Kidney (tissue), 14 donors: ENCODE data around the gene CHST7. TPM values are rescaled to one million over a fixed set of nuclear protein-coding genes. Genes with fewer than 3 reads are reported as not detected.

Experiments
- DNase-seq, 5 donors: peaks; one replicate each; pipeline ENCODE4 v3.0.0-alpha.2; 2013 to 2020
- FAIRE-seq: peaks from 2 replicates; lab custom pipeline; 2012; peaks lifted over from hg19 to GRCh38; lab: Jason Lieb, UNC
- H3K27ac ChIP-seq, 2 donors: one replicate each; pipeline ENCODE4 v1.7.0; 2013; ENCODE audit warnings: low read depth in 2 of 2, low read length in 2 of 2, inconsistent platforms in 1 of 2
- H3K27me3 ChIP-seq: one replicate; pipeline ENCODE4 v1.7.1; 2013; ENCODE audit warnings: low read length, inconsistent platforms; ENCODE audit not compliant: control insufficient read depth, insufficient read depth
- H3K36me3 ChIP-seq, 3 donors: one replicate each; pipeline versions ENCODE4 v1.7.0 to v1.7.1; 2013; ENCODE audit warnings: low read length in 3 of 3, control low read depth in 1 of 3, inconsistent platforms in 1 of 3; ENCODE audit not compliant: insufficient read depth in 3 of 3, control insufficient read depth in 2 of 3
- H3K4me1 ChIP-seq, 3 donors: one replicate each; pipeline versions ENCODE4 v1.7.0 to v1.7.1; 2013; ENCODE audit warnings: low read length in 3 of 3, inconsistent platforms in 1 of 3, low read depth in 1 of 3; ENCODE audit not compliant: control insufficient read depth in 2 of 3, insufficient read depth in 2 of 3
- H3K4me3 ChIP-seq, 3 donors: one replicate each; pipeline versions ENCODE4 v1.7.0 to v1.8.1; 2013; ENCODE audit warnings: low read length in 3 of 3, control low read depth in 1 of 3, inconsistent platforms in 1 of 3
- H3K9ac ChIP-seq, 3 donors: one replicate each; pipeline versions ENCODE4 v1.7.0 to v1.7.1; 2013; ENCODE audit warnings: low read length in 3 of 3, control low read depth in 1 of 3, inconsistent platforms in 1 of 3
- H3K9me3 ChIP-seq, 3 donors: one replicate each; pipeline versions ENCODE4 v1.7.0 to v1.7.1; 2013; ENCODE audit warnings: low read length in 3 of 3, control low read depth in 1 of 3, inconsistent platforms in 1 of 3; ENCODE audit not compliant: control insufficient read depth in 2 of 3, insufficient read depth in 1 of 3
- intact Hi-C: fragments of 100-400 bp; cut with DNase I; formaldehyde crosslinking; loops from one replicate; pipeline ENCODE4 v1.11.1; 2022
- polyA plus RNA-seq: library from polyadenylated mRNA; stranded (reverse); fragments of 350-450 nt; fragmentation: Illumina TruSeq; extraction: RNeasy Lipid Tissue Mini Kit (QIAGEN cat#74804); gene quantifications from one replicate; pipeline ENCODE4 v1.2.3, GENCODE V29; 2014; ENCODE audit warnings: low read depth, low replicate concordance; ENCODE audit not compliant: insufficient read depth
- total RNA-seq: library from RNA; stranded (reverse); fragmentation: NEBNext Ultra II Directional; extraction: Animal tissue kit (Norgen Biotek cat#: 25700); gene quantifications from one replicate; pipeline ENCODE4 v1.2.1, GENCODE V29; 2021
- TF ChIP-seq, protein P1 (sequence below): IDR thresholded peaks from 3 replicates; pipeline ENCODE4 v1.5.1; 2012; ENCODE audit warnings: mild to moderate bottlenecking, moderate library complexity, borderline replicate concordance; ENCODE audit not compliant: insufficient read depth; ENCODE audit errors: extremely low read depth
- donor health status: control.
- donor health status: control.
- donor health status: control.
- donor health status: control.
- donor health status: control.
- donor health status: DM: yes; HTN: yes; CAD: no.
- donor health status: Normal renal cell carcinoma (clear cell type).

The CHST7 gene
- total and polyA plus RNA-seq, 2 donors from 2014 or later: 2.0 to 9.0 TPM

DNA sequence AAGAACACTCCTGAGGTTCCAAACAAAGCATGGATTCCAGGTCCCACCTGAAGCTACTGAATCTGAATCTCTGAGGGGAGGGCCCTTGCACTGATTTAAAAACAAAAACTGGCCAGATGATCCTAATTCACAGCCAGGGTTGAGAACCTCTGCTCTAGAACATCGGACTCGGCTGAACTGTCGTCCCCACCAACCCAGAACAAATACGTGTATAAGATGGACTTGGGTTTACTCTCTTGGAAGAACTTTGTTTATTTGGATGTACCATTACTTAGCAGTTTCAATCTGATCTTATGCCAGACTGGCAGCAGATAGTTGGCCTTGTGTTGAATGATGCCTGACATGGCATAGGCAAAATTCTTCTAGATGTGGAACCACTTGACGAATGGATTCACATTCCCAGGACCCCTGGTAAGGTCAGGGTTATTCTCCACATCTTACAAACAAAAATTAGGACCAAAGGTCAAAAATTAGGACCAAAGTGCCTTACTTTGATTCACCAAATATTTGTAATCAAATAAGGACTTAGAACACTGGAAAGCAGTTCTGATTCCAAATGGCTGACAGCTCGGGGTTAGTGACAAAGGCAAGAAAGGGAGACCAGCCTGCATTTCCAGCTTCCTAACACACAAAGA, 29.0 kb downstream of the CHST7 start:
- no peak for FAIRE-seq
- H3K36me3 ChIP-seq: no peaks in the 10 kb centered on the region
- no peaks in the 10 kb centered on the region for H3K27me3 ChIP-seq
- intact Hi-C loops: no loop called here
- H3K4me1 ChIP-seq: no peaks in the 10 kb centered on the region
- TF ChIP-seq, protein P1, sequence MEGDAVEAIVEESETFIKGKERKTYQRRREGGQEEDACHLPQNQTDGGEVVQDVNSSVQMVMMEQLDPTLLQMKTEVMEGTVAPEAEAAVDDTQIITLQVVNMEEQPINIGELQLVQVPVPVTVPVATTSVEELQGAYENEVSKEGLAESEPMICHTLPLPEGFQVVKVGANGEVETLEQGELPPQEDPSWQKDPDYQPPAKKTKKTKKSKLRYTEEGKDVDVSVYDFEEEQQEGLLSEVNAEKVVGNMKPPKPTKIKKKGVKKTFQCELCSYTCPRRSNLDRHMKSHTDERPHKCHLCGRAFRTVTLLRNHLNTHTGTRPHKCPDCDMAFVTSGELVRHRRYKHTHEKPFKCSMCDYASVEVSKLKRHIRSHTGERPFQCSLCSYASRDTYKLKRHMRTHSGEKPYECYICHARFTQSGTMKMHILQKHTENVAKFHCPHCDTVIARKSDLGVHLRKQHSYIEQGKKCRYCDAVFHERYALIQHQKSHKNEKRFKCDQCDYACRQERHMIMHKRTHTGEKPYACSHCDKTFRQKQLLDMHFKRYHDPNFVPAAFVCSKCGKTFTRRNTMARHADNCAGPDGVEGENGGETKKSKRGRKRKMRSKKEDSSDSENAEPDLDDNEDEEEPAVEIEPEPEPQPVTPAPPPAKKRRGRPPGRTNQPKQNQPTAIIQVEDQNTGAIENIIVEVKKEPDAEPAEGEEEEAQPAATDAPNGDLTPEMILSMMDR: no peak
- no peak overlapping the region for H3K4me3 ChIP-seq
- DNase-seq: no peak
- H3K27ac ChIP-seq: no peak overlapping the region
- no peaks in the 10 kb centered on the region for H3K9me3 ChIP-seq
- no peak overlapping the region for H3K9ac ChIP-seq

- no peak for DNase-seq
- intact Hi-C loops: no loop called here
- Histone ChIP-seq H3K9ac (no peak overlapping the region), H3K9me3 (no peaks in the 10 kb centered on the region), H3K4me3 (no peak overlapping the region), H3K36me3 (no peaks in the 10 kb centered on the region), H3K27me3 (no peaks in the 10 kb centered on the region), H3K27ac (no peak overlapping the region), H3K4me1 (no peaks in the 10 kb centered on the region)
- FAIRE-seq: no peak
- TF ChIP-seq, protein P1: no peak
Observed at GRCh38 chrX:46607916-46608315, 34.4 kb downstream of the CHST7 start.

- no peaks in the 10 kb centered on the region for H3K9me3 ChIP-seq
- TF ChIP-seq, protein P1: no peak
- H3K27me3 ChIP-seq: no peaks in the 10 kb centered on the region
- FAIRE-seq (no peak), DNase-seq (no peak)
- H3K4me3 ChIP-seq: no peak overlapping the region
- intact Hi-C loops: loop anchor here (10.0 kb wide), 1 partner anchor 925 kb away; no protein-coding TSS in a partner anchor
- no peak overlapping the region for H3K9ac ChIP-seq
- no peaks in the 10 kb centered on the region for H3K36me3 ChIP-seq
- H3K4me1 ChIP-seq: no peaks in the 10 kb centered on the region
- H3K27ac ChIP-seq: no peak overlapping the region
Observed at GRCh38 chrX:46610070-46610658, 36.6 kb downstream of the CHST7 start.
